HCT116 (cell line): Measurements from ENCODE around the gene NEURL1B. TPM values are rescaled to one million over a fixed set of nuclear protein-coding genes. Genes with fewer than 3 reads are reported as not detected.

Experiments used
- ATAC-seq: fragments of 200-7000 bp; cut with Tn5 transposase; 2 replicates; pipeline ENCODE4 v1.9.1; 2020; ENCODE audit warnings: mild to moderate bottlenecking, moderate library complexity
- BruUV-seq: library from RNA; stranded (reverse); fragments of 400-500 nt; replicated peaks from 2 replicates; lab custom pipeline; 2021; lab: Mats Ljungman, UMichigan
- CTCF ChIA-PET: fragments of 300-600 bp; sonication (Branson Sonifier 250); formaldehyde crosslinking; loops from one replicate; lab custom pipeline; 2021; ENCODE audit warnings: antibody characterized with exemption; lab: Charles Lee
- POLR2A ChIA-PET: fragments of 300-600, 350-600 bp; sonication (Branson Sonifier 250); formaldehyde crosslinking; loops from one replicate; lab custom pipeline; 2021; ENCODE audit warnings: antibody characterized with exemption; lab: Charles Lee
- RAD21 ChIA-PET, 2 experiments: fragments of 300-600 bp; sonication (Branson Sonifier 250); formaldehyde crosslinking; loops; one replicate each; lab custom pipeline; 2023; ENCODE audit warnings: low total read pairs in 2 of 2; ENCODE audit not compliant: uncharacterized antibody in 2 of 2, unreplicated experiment in 2 of 2, low non-redundant PET in 1 of 2; lab: Charles Lee
- DNase-seq: peaks from one replicate; pipeline ENCODE4 v3.0.0-alpha.2; 2010; ENCODE audit warnings: low read depth, low spot score
- H2AFZ ChIP-seq: fragments of 200-600 bp; shearing (Covaris generic), sonication (generic); 2 replicates; pipeline ENCODE4 v1.6.1; 2017; ENCODE audit warnings: low read depth, mixed run types, mixed read lengths, antibody characterized with exemption, low read length; ENCODE audit not compliant: poor library complexity, severe bottlenecking
- H3K27ac ChIP-seq: 2 replicates; pipeline ENCODE4 v1.5.1; 2012; ENCODE audit warnings: low read depth, low read length
- H3K27me3 ChIP-seq: fragments of 200-600 bp; sonication (generic); 2 replicates; pipeline ENCODE4 v1.6.1; 2016; ENCODE audit warnings: mixed run types, low read length, mixed read lengths; ENCODE audit not compliant: insufficient read depth
- H3K36me3 ChIP-seq, 2 experiments: fragments of 200-500 bp in 1 of 2; fragments of 200-600 bp in 1 of 2; sonication (Bioruptor generic) in 1 of 2; sonication (generic) in 1 of 2; 2 replicates each; pipeline versions ENCODE4 v1.5.1 to v1.6.1; 2014 to 2016; ENCODE audit warnings: low read length in 2 of 2, inconsistent platforms in 1 of 2, mixed read lengths in 1 of 2, mixed run types in 1 of 2; ENCODE audit not compliant: insufficient read depth in 2 of 2, control insufficient read depth in 1 of 2
- H3K4me1 ChIP-seq, 2 experiments: fragments of 200-600 bp in 1 of 2; sonication (generic) in 1 of 2; 2 replicates each; pipeline versions ENCODE4 v1.5.1 to v1.6.1; 2012 to 2017; ENCODE audit warnings: low read length in 2 of 2, inconsistent platforms in 1 of 2, mild to moderate bottlenecking in 1 of 2, mixed read lengths in 1 of 2, mixed run types in 1 of 2, moderate library complexity in 1 of 2; ENCODE audit not compliant: insufficient read depth in 2 of 2, control insufficient read depth in 1 of 2
- H3K4me2 ChIP-seq: fragments of 200-600 bp; sonication (generic); 2 replicates; pipeline ENCODE4 v1.6.1; 2017; ENCODE audit warnings: mixed run types, low read length, mixed read lengths
- H3K4me3 ChIP-seq, 2 experiments: fragments of 200-600 bp in 1 of 2; sonication (generic) in 1 of 2; replicated peaks in 1 of 2; 2 replicates each; pipeline ENCODE4 v1.5.1; 2011 to 2016; ENCODE audit warnings: low read length in 2 of 2, control low read depth in 1 of 2, low read depth in 1 of 2, mild to moderate bottlenecking in 1 of 2, mixed read lengths in 1 of 2, mixed run types in 1 of 2
- H3K79me2 ChIP-seq: fragments of 200-600 bp; sonication (generic); 2 replicates; pipeline ENCODE4 v1.6.1; 2017; ENCODE audit warnings: mild to moderate bottlenecking, mixed run types, low read length, moderate library complexity, mixed read lengths; ENCODE audit not compliant: insufficient read depth
- H3K9ac ChIP-seq: fragments of 200-600 bp; sonication (generic); 2 replicates; pipeline ENCODE4 v1.6.1; 2016; ENCODE audit warnings: low read length, mixed read lengths
- H3K9me2 ChIP-seq: fragments of 200-600 bp; sonication (generic), shearing (Covaris generic); 2 replicates; pipeline ENCODE4 v1.6.1; 2017; ENCODE audit warnings: mixed run types, mild to moderate bottlenecking, moderate library complexity; ENCODE audit not compliant: insufficient read depth
- H3K9me3 ChIP-seq, 2 experiments: fragments of 200-500 bp in 1 of 2; fragments of 200-600 bp in 1 of 2; sonication (Bioruptor generic) in 1 of 2; sonication (generic) in 1 of 2; 2 replicates each; pipeline ENCODE4 v1.6.1; 2014 to 2017; ENCODE audit warnings: low read length in 2 of 2, mixed read lengths in 2 of 2, inconsistent platforms in 1 of 2, low read depth in 1 of 2, mild to moderate bottlenecking in 1 of 2, mixed run types in 1 of 2, moderate library complexity in 1 of 2; ENCODE audit not compliant: control insufficient read depth in 1 of 2, insufficient read depth in 1 of 2
- H4K20me1 ChIP-seq: fragments of 200-600 bp; sonication (generic), shearing (Covaris generic); 2 replicates; pipeline ENCODE4 v1.6.1; 2017; ENCODE audit warnings: mixed run types, mild to moderate bottlenecking, moderate library complexity; ENCODE audit not compliant: insufficient read depth
- CBX3 ChIP-seq: IDR thresholded peaks from 2 replicates; pipeline ENCODE4 v1.6.1; 2012; ENCODE audit warnings: low read depth
- RAD21 ChIP-seq: IDR thresholded peaks from 2 replicates; pipeline ENCODE4 v1.6.1; 2012; ENCODE audit warnings: low read depth, mild to moderate bottlenecking
- SIN3A ChIP-seq: IDR thresholded peaks from 2 replicates; pipeline ENCODE4 v1.6.1; 2012; ENCODE audit warnings: low read depth
- SP1 ChIP-seq: IDR thresholded peaks from 2 replicates; pipeline ENCODE4 v1.6.1; 2012; ENCODE audit warnings: low read depth
- ZNF274 ChIP-seq: fragments of 200-500 bp; sonication (Bioruptor generic); IDR thresholded peaks from 2 replicates; pipeline ENCODE4 v1.6.1; 2014; ENCODE audit warnings: mild to moderate bottlenecking, low read depth, low read length, inconsistent platforms
- intact Hi-C: fragments of 100-400 bp; cut with micrococcal nuclease; formaldehyde crosslinking; loops from 2 replicates; pipeline ENCODE4 v1.10.0; 2022
- total RNA-seq: library from RNA; stranded (reverse); gene quantifications from one replicate; pipeline ENCODE4 v1.2.1, GENCODE V29; 2021; ENCODE audit not compliant: unreplicated experiment

Gene NEURL1B
- total RNA-seq, 1 experiment from 2014 or later: 5.8 TPM

- Histone ChIP-seq H3K9me2 (no peaks in the 10 kb centered on the region), H4K20me1 (no peaks in the 10 kb centered on the region), H3K36me3 (no peaks in the 10 kb centered on the region), H3K27me3 (no peaks in the 10 kb centered on the region; the same call in 1 of the 2 replicates), H2AFZ (no peak overlapping the region), H3K4me1 (peaks cover 0 to 15% of the 10 kb centered on the region in 2 experiments; a peak in 2 of 4 replicates), H3K27ac (no peak overlapping the region), H3K79me2 (no peaks in the 10 kb centered on the region), H3K4me2 (peak overlapping the region; percentile 50; the same call in 1 of the 2 replicates), H3K9me3 (no peaks in the 10 kb centered on the region), H3K4me3 (no peak overlapping the region)
- no peak for DNase-seq
- BruUV-seq: no TSS peak
- RAD21 ChIA-PET: interaction anchor here in 1 of 2 experiments (1.2 to 1.5 kb wide), 2 partner anchors 217 to 223 kb away, joined by 7 to 10 read pairs; no protein-coding TSS in a partner anchor
- CTCF ChIA-PET: interaction anchor here (0.9 to 2.9 kb wide), 18 partner anchors 10 to 1602 kb away, joined by 3 to 78 read pairs (median 6); partner anchors contain the start of genes ATP6V0E1, DUSP1 and RPL26L1
- ATAC-seq: no peak
- no peak for TF ChIP-seq SP1
- no peak for TF ChIP-seq SIN3A
- TF ChIP-seq ZNF274: no peak
- TF ChIP-seq, all 23 proteins: peak for 0
- POLR2A ChIA-PET: interaction anchor here (0.7 to 1.7 kb wide), 4 partner anchors 55 to 243 kb away, joined by 3 to 16 read pairs (median 5); partner anchors contain the start of genes DUSP1 and RPL26L1
- no peak overlapping the region for H3K9ac ChIP-seq
- intact Hi-C loops: loop anchor here (10.0 kb wide), 1 partner anchor 1269 kb away; the partner anchor contains the start of gene C5orf47
Observed at GRCh38 chr5:172715421-172715780, 74.3 kb downstream of the NEURL1B start.

GRCh38 chr5:172715931-172716682, 75.0 kb downstream of the NEURL1B start:
- intact Hi-C loops: loop anchor here (2.0 to 10.0 kb wide), 4 partner anchors 49 to 1269 kb away; partner anchors contain the start of gene C5orf47
- H3K9ac ChIP-seq: no peak overlapping the region
- TF ChIP-seq CBX3 (no peak), RAD21 (no peak)
- H3K36me3 ChIP-seq: no peaks in the 10 kb centered on the region
- H2AFZ ChIP-seq: peak overlapping the region; percentile 74
- ATAC-seq: no peak
- H4K20me1 ChIP-seq: no peaks in the 10 kb centered on the region
- peaks cover 0 to 15% of the 10 kb centered on the region in 2 experiments; a peak in 2 of 4 replicates for H3K4me1 ChIP-seq
- peak overlapping the region; percentile 56 for H3K4me2 ChIP-seq
- H3K9me2 ChIP-seq: no peaks in the 10 kb centered on the region
- ChIA-PET RAD21 (interaction anchor here (1.2 to 2.0 kb wide), 3 partner anchors 62 to 223 kb away, joined by 3 to 7 read pairs (median 5); no protein-coding TSS in a partner anchor), CTCF (interaction anchor here (0.8 to 1.6 kb wide), 13 partner anchors 9 to 243 kb away, joined by 3 to 14 read pairs (median 4); partner anchors contain the start of genes DUSP1 and RPL26L1), POLR2A (interaction anchor here (1.2 kb wide), 1 partner anchor 55 kb away, joined by 4 read pairs; the partner anchor contains the start of gene DUSP1)
- H3K4me3 ChIP-seq: no peak overlapping the region
- H3K79me2 ChIP-seq: no peaks in the 10 kb centered on the region
- H3K9me3 ChIP-seq: no peaks in the 10 kb centered on the region
- no peak overlapping the region for H3K27ac ChIP-seq
- DNase-seq: no peak
- no TSS peak for BruUV-seq
- H3K27me3 ChIP-seq: no peaks in the 10 kb centered on the region; the same call in 1 of the 2 replicates
